Transverse colon (tissue), 4 donors: ENCODE measurements around the gene ENTPD7. TPM values are rescaled to one million over a fixed set of nuclear protein-coding genes. Genes with fewer than 3 reads are reported as not detected.
"Not testable (repeated sequence)": the region's sequence is repeated elsewhere in the genome, so short reads cannot be mapped to it uniquely, and the experiment has no call there.

ENCODE experiments used
- DNase-seq: peaks from one replicate; pipeline ENCODE4 v3.0.0-alpha.2; 2019
- H3K27ac ChIP-seq, 4 donors: fragments of 200-600 bp; sonication (generic); 2 replicates each; pipeline ENCODE4 v1.5.1; 2016 to 2018; ENCODE audit warnings: inconsistent platforms in 4 of 4
- H3K27me3 ChIP-seq: fragments of 200-600 bp; sonication (generic); 2 replicates; pipeline ENCODE4 v1.5.1; 2017; ENCODE audit warnings: inconsistent platforms
- H3K36me3 ChIP-seq, 4 donors: fragments of 200-600 bp; sonication (generic); 2 replicates each; pipeline ENCODE4 v1.5.1; 2017 to 2019; ENCODE audit warnings: inconsistent platforms in 4 of 4
- H3K4me1 ChIP-seq, 4 donors: fragments of 200-600 bp; sonication (generic); 2 replicates each; pipeline ENCODE4 v1.5.1; 2017 to 2020; ENCODE audit warnings: inconsistent platforms in 4 of 4
- H3K4me3 ChIP-seq, 4 donors: fragments of 200-600 bp; sonication (generic); 1 replicate in 1 of 4; 2 replicates in 3 of 4; pipeline versions ENCODE4 v1.5.1 to v1.6.1; 2017 to 2019; ENCODE audit warnings: inconsistent platforms in 4 of 4
- H3K9me3 ChIP-seq, 2 donors: fragments of 200-600 bp; sonication (generic); 2 replicates each; pipeline ENCODE4 v1.5.1; 2017 to 2019; ENCODE audit warnings: inconsistent platforms in 2 of 2
- CTCF ChIP-seq, 5 experiments: fragments of 200-600 bp in 3 of 5; fragments of 450-650 bp in 2 of 5; sonication (generic) in 3 of 5; IDR thresholded peaks; 1 replicate in 2 of 5; 2 replicates in 3 of 5; pipeline ENCODE4 v1.5.1; 2016 to 2017; ENCODE audit warnings: antibody characterized with exemption in 5 of 5, inconsistent platforms in 3 of 5, mild to moderate bottlenecking in 2 of 5, moderate library complexity in 1 of 5
- EP300 ChIP-seq: sonication (generic); formaldehyde crosslinking; IDR thresholded peaks from one replicate; pipeline ENCODE4 v1.6.1; 2017; ENCODE audit warnings: antibody characterized with exemption, low read depth
- POLR2A ChIP-seq: fragments of 450-650 bp; IDR thresholded peaks from one replicate; pipeline ENCODE4 v1.6.1; 2016; ENCODE audit warnings: antibody characterized with exemption, mild to moderate bottlenecking, moderate library complexity
- POLR2AphosphoS5 ChIP-seq, 3 donors: sonication (generic); formaldehyde crosslinking; IDR thresholded peaks; one replicate each; pipeline ENCODE4 v1.6.1; 2016; ENCODE audit warnings: antibody characterized with exemption in 3 of 3
- WGBS, 2 donors: methylation state at CpG; one replicate each; pipeline ENCODE4 v1.1.5; 2018; ENCODE audit warnings: low coverage in 1 of 2; 5-methylcytosine and 5-hydroxymethylcytosine counted together
- in situ Hi-C, 4 donors: fragments of 200-750 bp; cut with MboI; loops; one replicate each; pipeline versions ENCODE4 v1.15.0 to v1.15.1; 2017; ENCODE audit warnings: low sequenced_read_pairs in 3 of 4, low pct_ligation_motif_present in 1 of 4, low pct_unique_long_range_greater_than_20kb in 1 of 4
- intact Hi-C: fragments of 100-400 bp; cut with DNase I; formaldehyde crosslinking; loops from one replicate; pipeline ENCODE4 v1.15.1; 2023; ENCODE audit warnings: low total_unique reads
- total RNA-seq, 4 donors: library from RNA; depleted of rRNA; stranded (reverse); fragments of >200 nt; gene quantifications; one replicate each; pipeline ENCODE4 v1.1.0, GENCODE V29; 2016

ENTPD7 gene
- total RNA-seq, 4 donors from 2014 or later = 4.9 to 17.3 (median 8.0) TPM

- Histone ChIP-seq H3K4me3 (peak within 1 kb of the TSS; percentile 75 to 95 (median 90)), H3K27me3 (no peaks in the 10 kb centered on the region), H3K9me3 (no peaks in the 10 kb centered on the region), H3K27ac (peak within 1 kb of the TSS; percentile 93 to 99 (median 98)), H3K36me3 (no peaks in the 10 kb centered on the region), H3K4me1 (peaks cover 17 to 46% (median 38%) of the 10 kb centered on the region in 4 donors)
- peak; percentile 95 for DNase-seq
- WGBS, 2 donors = 1% methylated on average over 29 of the region's 75 CpGs; no CpG with 5 or more reads in 1 of the 2 donors
- in situ Hi-C loops (loop anchor here (10.0 kb wide), 3 partner anchors 65 to 225 kb away; partner anchors contain the start of gene GOT1 (in 4 of the 4)), intact Hi-C loops (no loop called here)
- TF ChIP-seq EP300 (no peak), POLR2AphosphoS5 (IDR thresholded peaks at IDR 0.05) (peak in 2 of 3 donors; percentile 11 to 56)
Measured at GRCh38 chr10:99619851-99620710, 39.2 kb upstream of the ENTPD7 start, which contains the start of gene SLC25A28. SLC25A28 (minus strand) TSS chr10:99620439; CDS start chr10:99620335, 104 bp downstream.

GRCh38 chr10:99620711-99621453 lies 38.4 kb upstream of the ENTPD7 start:
- TF ChIP-seq EP300 = peak; percentile 13
- peak; percentile 90 to 95 (median 93) for TF ChIP-seq POLR2AphosphoS5 (IDR thresholded peaks at IDR 0.05)
- peak in 2 of 5 experiments; percentile 31 to 33 for TF ChIP-seq CTCF (IDR thresholded peaks at IDR 0.05)
- TF ChIP-seq POLR2A = peak; percentile 71
- intact Hi-C loops (no loop called here), in situ Hi-C loops (no loop called here)

GRCh38 chr10:99621454-99622251 lies 37.7 kb upstream of the ENTPD7 start:
- WGBS, 2 donors = 18 to 35% methylated on average over 12 to 31 of the region's 31 CpGs
- intact Hi-C loops (no loop called here), in situ Hi-C loops (no loop called here)
- H3K9me3 ChIP-seq = no peaks in the 10 kb centered on the region
- no peaks in the 10 kb centered on the region for H3K27me3 ChIP-seq
- peak overlapping the region; percentile 52 to 91 (median 60) for H3K4me3 ChIP-seq
- no peak for DNase-seq
- H3K4me1 ChIP-seq = peaks cover 17 to 38% (median 35%) of the 10 kb centered on the region in 4 donors
- no peaks in the 10 kb centered on the region for H3K36me3 ChIP-seq
- peak overlapping the region; percentile 93 to 99 (median 98) for H3K27ac ChIP-seq
- TF ChIP-seq EP300 = no peak
- peak; percentile 74 for TF ChIP-seq POLR2A
- TF ChIP-seq CTCF (IDR thresholded peaks at IDR 0.05) = no peak

More at GRCh38 chr10:99620711-99621453, 38.4 kb upstream of the ENTPD7 start:
- H3K36me3 ChIP-seq = no peaks in the 10 kb centered on the region
- peaks cover 17 to 42% (median 38%) of the 10 kb centered on the region in 4 donors for H3K4me1 ChIP-seq
- H3K4me3 ChIP-seq = peak overlapping the region; percentile 52 to 91 (median 60)
- H3K27ac ChIP-seq = peak overlapping the region; percentile 93 to 99 (median 98)
- no peaks in the 10 kb centered on the region for H3K9me3 ChIP-seq
- WGBS, 2 donors = 1% methylated on average over 65 of the region's 78 CpGs; no CpG with 5 or more reads in 1 of the 2 donors
- H3K27me3 ChIP-seq = no peaks in the 10 kb centered on the region
- peak; percentile 93 for DNase-seq

GRCh38 chr10:99623919-99624318 lies 35.4 kb upstream of the ENTPD7 start:
- Histone ChIP-seq H3K4me3 (no peak overlapping the region), H3K36me3 (no peaks in the 10 kb centered on the region), H3K9me3 (no peaks in the 10 kb centered on the region), H3K27ac (no peak overlapping the region), H3K27me3 (no peaks in the 10 kb centered on the region), H3K4me1 (peaks cover 5 to 15% (median 12%) of the 10 kb centered on the region in 4 donors)
- intact Hi-C loops = no loop called here
- TF ChIP-seq POLR2A (no peak), CTCF (IDR thresholded peaks at IDR 0.05) (no peak), POLR2AphosphoS5 (IDR thresholded peaks at IDR 0.05) (no peak), EP300 (no peak)
- DNase-seq = no peak
- in situ Hi-C loops = no loop called here

GRCh38 chr10:99625124-99625523 lies 34.2 kb upstream of the ENTPD7 start:
- H3K9me3 ChIP-seq, H3K27ac ChIP-seq, H3K36me3 ChIP-seq, H3K4me3 ChIP-seq, DNase-seq, intact Hi-C loops, H3K4me1 ChIP-seq, H3K27me3 ChIP-seq: not testable (repeated sequence)
- in situ Hi-C loops = loop anchor here in 1 of 4 donors (5.0 kb wide), 1 partner anchor 82 kb away; no protein-coding TSS in a partner anchor
- WGBS, 2 donors = 42 to 100% methylated on average over 1 to 2 of the region's 3 CpGs
